Gastroesophageal sphincter (tissue), 3 donors: ENCODE data around the gene LATS2.

Source experiments
- EP300 ChIP-seq: sonication (generic); formaldehyde crosslinking; IDR thresholded peaks from one replicate; pipeline ENCODE4 v1.6.1; 2017; ENCODE audit warnings: antibody characterized with exemption, mild to moderate bottlenecking
- POLR2A ChIP-seq, 2 donors: fragments of 450-650 bp; IDR thresholded peaks; one replicate each; pipeline ENCODE4 v1.6.1; 2017; ENCODE audit warnings: antibody characterized with exemption in 2 of 2, mild to moderate bottlenecking in 2 of 2, moderate library complexity in 1 of 2
- POLR2AphosphoS5 ChIP-seq: sonication (generic); formaldehyde crosslinking; IDR thresholded peaks from one replicate; pipeline ENCODE4 v1.6.1; 2017; ENCODE audit warnings: antibody characterized with exemption
- TF ChIP-seq, protein P1 (sequence below), 4 experiments: fragments of 200-600 bp in 2 of 4; fragments of 450-650 bp in 2 of 4; sonication (generic) in 1 of 4; IDR thresholded peaks; one replicate each; pipeline ENCODE4 v1.5.1; 2017 to 2019; ENCODE audit warnings: antibody characterized with exemption in 4 of 4, mild to moderate bottlenecking in 2 of 4, moderate library complexity in 2 of 4

- TF ChIP-seq POLR2A (IDR thresholded peaks at IDR 0.05) (no peak), EP300 (no peak), POLR2AphosphoS5 (no peak)
- TF ChIP-seq, protein P1, sequence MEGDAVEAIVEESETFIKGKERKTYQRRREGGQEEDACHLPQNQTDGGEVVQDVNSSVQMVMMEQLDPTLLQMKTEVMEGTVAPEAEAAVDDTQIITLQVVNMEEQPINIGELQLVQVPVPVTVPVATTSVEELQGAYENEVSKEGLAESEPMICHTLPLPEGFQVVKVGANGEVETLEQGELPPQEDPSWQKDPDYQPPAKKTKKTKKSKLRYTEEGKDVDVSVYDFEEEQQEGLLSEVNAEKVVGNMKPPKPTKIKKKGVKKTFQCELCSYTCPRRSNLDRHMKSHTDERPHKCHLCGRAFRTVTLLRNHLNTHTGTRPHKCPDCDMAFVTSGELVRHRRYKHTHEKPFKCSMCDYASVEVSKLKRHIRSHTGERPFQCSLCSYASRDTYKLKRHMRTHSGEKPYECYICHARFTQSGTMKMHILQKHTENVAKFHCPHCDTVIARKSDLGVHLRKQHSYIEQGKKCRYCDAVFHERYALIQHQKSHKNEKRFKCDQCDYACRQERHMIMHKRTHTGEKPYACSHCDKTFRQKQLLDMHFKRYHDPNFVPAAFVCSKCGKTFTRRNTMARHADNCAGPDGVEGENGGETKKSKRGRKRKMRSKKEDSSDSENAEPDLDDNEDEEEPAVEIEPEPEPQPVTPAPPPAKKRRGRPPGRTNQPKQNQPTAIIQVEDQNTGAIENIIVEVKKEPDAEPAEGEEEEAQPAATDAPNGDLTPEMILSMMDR (IDR thresholded peaks at IDR 0.05): no peak
Measured at GRCh38 chr13:20980899-20981298, 80.5 kb downstream of the LATS2 start.
